Lower lobe of right lung (tissue), 2 donors: ENCODE measurements around the gene SCMH1. TPM values are rescaled to one million over a fixed set of nuclear protein-coding genes. Genes with fewer than 3 reads are reported as not detected.

Source experiments
- ATAC-seq, 2 donors: fragments of 200-7000 bp; cut with Tn5 transposase; one replicate each; pipeline ENCODE4 v1.9.1; 2020 to 2022; ENCODE audit warnings: mild to moderate bottlenecking in 2 of 2, moderate library complexity in 2 of 2
- DNase-seq: peaks from one replicate; pipeline ENCODE4 v3.0.0-alpha.2; 2020
- H3K27ac ChIP-seq: fragments of 200-600 bp; one replicate; pipeline ENCODE4 v1.8.0; 2022
- H3K27me3 ChIP-seq: fragments of 200-600 bp; one replicate; pipeline ENCODE4 v1.8.0; 2022; ENCODE audit warnings: low read depth
- H3K36me3 ChIP-seq: fragments of 200-600 bp; one replicate; pipeline ENCODE4 v1.8.0; 2022; ENCODE audit warnings: mild to moderate bottlenecking
- H3K4me1 ChIP-seq: fragments of 200-600 bp; one replicate; pipeline ENCODE4 v1.8.0; 2022
- H3K4me3 ChIP-seq: fragments of 200-600 bp; one replicate; pipeline ENCODE4 v1.8.0; 2022; ENCODE audit warnings: mild to moderate bottlenecking
- H3K9me3 ChIP-seq: fragments of 200-600 bp; one replicate; pipeline ENCODE4 v1.8.0; 2022
- CTCF ChIP-seq: fragments of 200-600 bp; IDR thresholded peaks from one replicate; pipeline ENCODE4 v1.8.0; 2022; ENCODE audit warnings: antibody characterized with exemption, mild to moderate bottlenecking
- intact Hi-C: fragments of 100-400 bp; cut with DNase I; formaldehyde crosslinking; loops from one replicate; pipeline ENCODE4 v1.11.0; 2022
- total RNA-seq: library from RNA; stranded (reverse); fragmentation: NEBNext Ultra II Directional; extraction: Animal tissue kit (Norgen Biotek cat#: 25700); gene quantifications from one replicate; pipeline ENCODE4 v1.2.1, GENCODE V29; 2021
- donor health status: DM: no; HTN: yes; CAD: no; lungs with severe emphysema.

Gene SCMH1
- total RNA-seq, 1 donor from 2014 or later: 30.0 TPM

- DNase-seq (no peak), ATAC-seq (no peak)
- Histone ChIP-seq H3K9me3 (no peaks in the 10 kb centered on the region), H3K4me3 (no peak overlapping the region), H3K36me3 (peaks cover 39% of the 10 kb centered on the region), H3K27ac (no peak overlapping the region), H3K27me3 (no peaks in the 10 kb centered on the region), H3K4me1 (peaks cover 9% of the 10 kb centered on the region)
- intact Hi-C loops: no loop called here
- TF ChIP-seq CTCF: no peak
Observed at GRCh38 chr1:41025979-41026819, 215.9 kb downstream of the SCMH1 start.

GRCh38 chr1:41024953-41025352, 217.2 kb downstream of the SCMH1 start:
- H3K4me3 ChIP-seq: no peak overlapping the region
- no peak overlapping the region for H3K27ac ChIP-seq
- intact Hi-C loops: no loop called here
- no peaks in the 10 kb centered on the region for H3K9me3 ChIP-seq
- peaks cover 13% of the 10 kb centered on the region for H3K4me1 ChIP-seq
- no peak for TF ChIP-seq CTCF
- ATAC-seq: no peak
- peaks cover 28% of the 10 kb centered on the region for H3K36me3 ChIP-seq
- no peaks in the 10 kb centered on the region for H3K27me3 ChIP-seq
- no peak for DNase-seq

GRCh38 chr1:41023279-41023990, 218.7 kb downstream of the SCMH1 start:
- DNase-seq (no peak), ATAC-seq (no peak)
- H3K9me3 ChIP-seq: no peaks in the 10 kb centered on the region
- intact Hi-C loops: no loop called here
- TF ChIP-seq CTCF: no peak
- H3K27me3 ChIP-seq: no peaks in the 10 kb centered on the region
- H3K4me3 ChIP-seq: no peak overlapping the region
- peaks cover 17% of the 10 kb centered on the region for H3K36me3 ChIP-seq
- peaks cover 13% of the 10 kb centered on the region for H3K4me1 ChIP-seq
- H3K27ac ChIP-seq: no peak overlapping the region

- Histone ChIP-seq H3K27ac (no peak overlapping the region), H3K9me3 (no peaks in the 10 kb centered on the region), H3K27me3 (no peaks in the 10 kb centered on the region), H3K4me1 (peaks cover 13% of the 10 kb centered on the region), H3K4me3 (no peak overlapping the region), H3K36me3 (peaks cover 7% of the 10 kb centered on the region)
- TF ChIP-seq CTCF: no peak
- DNase-seq (no peak), ATAC-seq (no peak)
- intact Hi-C loops: no loop called here
Observed at GRCh38 chr1:41022424-41022823, 219.7 kb downstream of the SCMH1 start.

GRCh38 chr1:41021526-41022308, 220.4 kb downstream of the SCMH1 start, which contains the start of gene SLFNL1:
Gene SLFNL1, minus strand, starts transcription at chr1:41021725. Its CDS starts 1,065 bp downstream, at chr1:41020660.
- Histone ChIP-seq H3K36me3 (no peaks in the 10 kb centered on the region), H3K27ac (peak within 1 kb of the TSS; percentile 44), H3K9me3 (no peaks in the 10 kb centered on the region), H3K27me3 (no peaks in the 10 kb centered on the region), H3K4me1 (peaks cover 13% of the 10 kb centered on the region), H3K4me3 (peak within 1 kb of the TSS; percentile 23)
- TF ChIP-seq CTCF: no peak
- ATAC-seq (no peak), DNase-seq (no peak)
- intact Hi-C loops: no loop called here
